Stomach (tissue), 4 donors: Measurements from ENCODE around the gene SLC12A3.

ENCODE experiments used
- POLR2A ChIP-seq, 4 donors: fragments of 450-650 bp; IDR thresholded peaks; one replicate each; pipeline ENCODE4 v1.6.1; 2016; ENCODE audit warnings: antibody characterized with exemption in 4 of 4, control low read depth in 2 of 4, mild to moderate bottlenecking in 1 of 4, moderate library complexity in 1 of 4
- TF ChIP-seq, protein P1 (sequence below), 7 experiments: fragments of 450-650 bp in 4 of 7; fragments of 200-600 bp in 3 of 7; sonication (generic) in 3 of 7; IDR thresholded peaks; one replicate each; pipeline ENCODE4 v1.5.1; 2016 to 2019; ENCODE audit warnings: antibody characterized with exemption in 7 of 7, control low read depth in 2 of 7, mild to moderate bottlenecking in 1 of 7

DNA sequence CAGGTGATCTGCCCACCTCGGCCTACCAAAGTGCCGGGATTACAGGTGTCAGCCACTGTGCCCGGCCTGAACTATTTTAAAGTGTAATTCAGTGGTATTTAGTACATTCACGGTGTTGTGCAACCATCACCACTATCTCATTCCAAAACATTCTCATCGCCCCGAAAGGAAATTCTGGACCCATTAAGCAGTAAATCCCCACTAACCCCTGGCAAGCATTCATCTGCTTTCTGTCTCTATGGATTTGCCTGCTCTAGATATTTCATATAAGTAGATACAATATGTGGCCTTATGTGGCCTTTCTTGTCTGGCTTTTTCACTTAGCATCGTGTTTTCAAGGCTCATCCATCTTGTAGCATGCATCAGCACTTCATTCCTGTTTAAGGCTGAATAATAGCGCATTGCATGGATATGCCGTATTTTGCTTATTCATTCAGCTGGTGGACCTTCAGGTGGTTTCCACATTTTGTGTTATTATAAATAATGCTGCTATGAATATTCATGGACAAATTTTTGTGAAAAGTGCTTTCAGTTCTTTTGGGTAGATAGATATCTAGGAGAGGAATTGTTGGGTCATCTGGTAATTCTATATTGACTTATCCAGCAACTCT lies 58.6 kb downstream of the SLC12A3 start:
- TF ChIP-seq, protein P1, sequence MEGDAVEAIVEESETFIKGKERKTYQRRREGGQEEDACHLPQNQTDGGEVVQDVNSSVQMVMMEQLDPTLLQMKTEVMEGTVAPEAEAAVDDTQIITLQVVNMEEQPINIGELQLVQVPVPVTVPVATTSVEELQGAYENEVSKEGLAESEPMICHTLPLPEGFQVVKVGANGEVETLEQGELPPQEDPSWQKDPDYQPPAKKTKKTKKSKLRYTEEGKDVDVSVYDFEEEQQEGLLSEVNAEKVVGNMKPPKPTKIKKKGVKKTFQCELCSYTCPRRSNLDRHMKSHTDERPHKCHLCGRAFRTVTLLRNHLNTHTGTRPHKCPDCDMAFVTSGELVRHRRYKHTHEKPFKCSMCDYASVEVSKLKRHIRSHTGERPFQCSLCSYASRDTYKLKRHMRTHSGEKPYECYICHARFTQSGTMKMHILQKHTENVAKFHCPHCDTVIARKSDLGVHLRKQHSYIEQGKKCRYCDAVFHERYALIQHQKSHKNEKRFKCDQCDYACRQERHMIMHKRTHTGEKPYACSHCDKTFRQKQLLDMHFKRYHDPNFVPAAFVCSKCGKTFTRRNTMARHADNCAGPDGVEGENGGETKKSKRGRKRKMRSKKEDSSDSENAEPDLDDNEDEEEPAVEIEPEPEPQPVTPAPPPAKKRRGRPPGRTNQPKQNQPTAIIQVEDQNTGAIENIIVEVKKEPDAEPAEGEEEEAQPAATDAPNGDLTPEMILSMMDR (IDR thresholded peaks at IDR 0.05), result no peak
- TF ChIP-seq POLR2A (IDR thresholded peaks at IDR 0.05), result no peak
